GM12878 (cell line): ENCODE measurements around the gene PDCD11. TPM values are rescaled to one million over a fixed set of nuclear protein-coding genes. Genes with fewer than 3 reads are reported as not detected.

ENCODE experiments used
- ASH2L ChIP-seq: fragments of 300-600, 200-600 bp; sonication (generic); IDR thresholded peaks from 2 replicates; pipeline ENCODE4 v1.6.1; 2017; ENCODE audit warnings: low read depth, mild to moderate bottlenecking, borderline replicate concordance
- BCLAF1 ChIP-seq: fragments of 450-650 bp; IDR thresholded peaks from 2 replicates; pipeline ENCODE4 v1.6.1; 2017; ENCODE audit warnings: antibody characterized with exemption, mild to moderate bottlenecking, moderate library complexity
- BRCA1 ChIP-seq: IDR thresholded peaks from 2 replicates; pipeline ENCODE4 v1.6.1; 2011; ENCODE audit warnings: low read depth, low read length, improper control_type of control experiment
- E2F8 ChIP-seq: fragments of 450-650 bp; IDR thresholded peaks from 2 replicates; pipeline ENCODE4 v1.6.1; 2018; ENCODE audit warnings: mild to moderate bottlenecking, low read depth, moderate library complexity; ENCODE audit not compliant: partially characterized antibody
- HDGF ChIP-seq: fragments of 450-650 bp; IDR thresholded peaks from 2 replicates; pipeline ENCODE4 v1.6.1; 2016; ENCODE audit warnings: antibody characterized with exemption
- IKZF1 ChIP-seq: fragments of 450-650 bp; conservative IDR thresholded peaks from 2 replicates; pipeline ENCODE4 v1.6.1; 2017; ENCODE audit warnings: antibody characterized with exemption, mild to moderate bottlenecking
- KDM1A ChIP-seq: fragments of 200-600 bp; sonication (generic); IDR thresholded peaks from 2 replicates; pipeline ENCODE4 v1.6.1; 2016; ENCODE audit warnings: borderline replicate concordance
- NKRF ChIP-seq: fragments of 450-650 bp; conservative IDR thresholded peaks from 2 replicates; pipeline ENCODE4 v1.6.1; 2017; ENCODE audit warnings: mild to moderate bottlenecking, moderate library complexity
- NR2F1 ChIP-seq: fragments of 450-650 bp; conservative IDR thresholded peaks from 2 replicates; pipeline ENCODE4 v1.6.1; 2017; ENCODE audit warnings: mild to moderate bottlenecking
- PAX5 ChIP-seq: IDR thresholded peaks from 2 replicates; pipeline ENCODE4 v1.6.1; 2011; ENCODE audit warnings: low read depth, low read length, borderline replicate concordance
- PKNOX1 ChIP-seq: fragments of 450-650 bp; IDR thresholded peaks from 2 replicates; pipeline ENCODE4 v1.6.1; 2016; ENCODE audit warnings: mild to moderate bottlenecking
- POLR2AphosphoS5 ChIP-seq: IDR thresholded peaks from 2 replicates; pipeline ENCODE4 v1.6.1; 2011; ENCODE audit warnings: mild to moderate bottlenecking, low read length, inconsistent platforms
- RCOR1 ChIP-seq: conservative IDR thresholded peaks from 2 replicates; pipeline ENCODE4 v1.6.1; 2012; ENCODE audit warnings: low read depth, low read length, improper control_type of control experiment
- SMARCA5 ChIP-seq: fragments of 450-650 bp; IDR thresholded peaks from 2 replicates; pipeline ENCODE4 v1.6.1; 2017; ENCODE audit warnings: mild to moderate bottlenecking
- SMC3 ChIP-seq: IDR thresholded peaks from 2 replicates; pipeline ENCODE4 v1.6.1; 2011; ENCODE audit warnings: low read length, improper control_type of control experiment, borderline replicate concordance
- TAF1 ChIP-seq: IDR thresholded peaks from 2 replicates; pipeline ENCODE4 v1.6.1; 2011; ENCODE audit warnings: mild to moderate bottlenecking, low read depth, low read length, borderline replicate concordance
- ZNF687 ChIP-seq: fragments of 450-650 bp; IDR thresholded peaks from 2 replicates; pipeline ENCODE4 v1.6.1; 2017; ENCODE audit warnings: mild to moderate bottlenecking, moderate library complexity
- polyA plus RNA-seq, 11 experiments: library from polyadenylated mRNA; depleted of rRNA in 4 of 11; unstranded in 6 of 11; stranded (reverse) in 5 of 11; fragments of >200 nt; fragmentation: Nextera tagmentation in 4 of 11; fragmentation: Illumina TruSeq in 1 of 11; extraction: Ambion mirVana in 4 of 11; extraction: Trizol in 1 of 11; gene quantifications; 1 replicate in 1 of 11; 2 replicates in 10 of 11; pipeline versions ENCODE4 v1.2.1 to v1.2.3, GENCODE V29; 2011 to 2016; ENCODE audit warnings: inconsistent platforms in 2 of 11, missing spikeins in 2 of 11, low read depth in 1 of 11
- total RNA-seq, 4 experiments: library from RNA; depleted of rRNA in 3 of 4; stranded (reverse); fragments of >200 nt in 3 of 4; fragmentation: Illumina TruSeq in 1 of 4; extraction: Trizol in 1 of 4; gene quantifications; 2 replicates each; pipeline versions ENCODE4 v1.2.1 to v1.2.3, GENCODE V29; 2013 to 2021

PDCD11 gene
- total and polyA plus RNA-seq, 10 of the 15 experiments (the other 5 are each of a cell fraction or from before 2014, with no cell fraction given): 13.9 to 69.7 (median 44.8) TPM

GRCh38 chr10:103367782-103368518 lies 28.5 kb upstream of the PDCD11 start, which contains the start of gene TAF5 (continued):
- TF ChIP-seq PKNOX1 (peak; percentile 43; the same call in 1 of the 2 replicates), HDGF (peak; percentile 91), E2F8 (peak; percentile 82), NR2F1 (peak; percentile 61), RCOR1 (no peak), ASH2L (no peak), NKRF (peak; percentile 98; the same call in 1 of the 2 replicates), ZNF687 (peak; percentile 74; the same call in 1 of the 2 replicates), IKZF1 (peak; percentile 79), PAX5 (0 out of 2 replicates have a peak, but pooled peaks have one; percentile 36), POLR2AphosphoS5 (peak; percentile 80), KDM1A (no peak), BRCA1 (0 out of 2 replicates have a peak, but pooled peaks have one; percentile 24), TAF1 (peak; percentile 100), SMARCA5 (peak; percentile 95), SMC3 (no peak), BCLAF1 (no peak)
